ENCODE results near the gene FAM53B. TPM values are rescaled to one million over a fixed set of nuclear protein-coding genes. Genes with fewer than 3 reads are reported as not detected.

FAM53B gene
- total RNA-seq, 4 donors from 2014 or later: 63.5 to 75.5 (median 67.3) TPM

DNA sequence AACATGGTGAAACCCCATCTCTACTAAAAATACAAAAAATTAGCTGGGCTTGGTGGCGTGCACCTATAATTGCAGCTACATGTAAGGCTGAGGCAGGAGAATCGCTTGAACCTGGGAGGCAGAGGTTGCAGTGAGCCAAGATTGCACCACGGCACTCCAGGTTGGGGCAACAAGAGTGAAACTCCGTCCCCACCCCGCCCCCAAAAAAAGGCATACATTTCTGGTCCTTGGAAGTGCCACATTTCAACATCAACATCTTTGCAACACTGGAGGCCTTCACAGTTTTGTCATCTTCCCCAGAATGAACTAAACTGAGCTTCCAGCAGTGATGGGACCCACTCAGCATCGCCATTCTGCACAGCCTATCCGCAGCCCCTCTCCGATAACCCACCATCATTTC, 36.6 kb downstream of the FAM53B start:
- no peak for DNase-seq (ENCODE audit: low spot score in 2 of 2)
- TF ChIP-seq EP300 (IDR thresholded peaks at IDR 0.05) (no peak), CTCF (IDR thresholded peaks at IDR 0.05) (no peak), POLR2A (IDR thresholded peaks at IDR 0.05) (no peak), POLR2AphosphoS5 (IDR thresholded peaks at IDR 0.05) (no peak)
- Histone ChIP-seq H3K9me3 (no peaks in the 10 kb centered on the region), H3K27me3 (no peaks in the 10 kb centered on the region), H3K27ac (peak overlapping the region; percentile 25), H3K4me1 (peaks cover 84% of the 10 kb centered on the region), H3K4me3 (no peak overlapping the region), H3K36me3 (peaks cover 27% of the 10 kb centered on the region)
- 92% methylated on average over 8 of the region's 8 CpGs for WGBS

DNA sequence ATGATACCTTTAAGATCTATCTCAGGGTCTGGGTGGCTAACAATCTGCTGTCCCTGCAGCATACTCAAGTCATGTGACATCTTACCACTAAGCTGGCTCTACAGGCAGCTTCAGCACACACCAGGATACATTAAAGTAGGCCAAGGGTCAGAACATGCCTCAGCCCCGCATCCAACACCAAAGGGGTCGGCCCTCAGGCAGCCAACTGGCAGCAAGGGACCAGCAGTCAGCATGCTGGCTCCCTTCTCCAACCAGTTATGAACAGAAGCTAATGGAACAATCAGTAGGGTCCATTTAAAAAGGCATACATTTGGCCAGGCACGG, 37.1 kb downstream of the FAM53B start:
- peaks cover 89% of the 10 kb centered on the region for H3K4me1 ChIP-seq
- no peak for DNase-seq (ENCODE audit: low spot score in 2 of 2)
- H3K27me3 ChIP-seq: no peaks in the 10 kb centered on the region
- peaks cover 27% of the 10 kb centered on the region for H3K36me3 ChIP-seq
- TF ChIP-seq POLR2A (IDR thresholded peaks at IDR 0.05) (no peak), POLR2AphosphoS5 (IDR thresholded peaks at IDR 0.05) (no peak), EP300 (IDR thresholded peaks at IDR 0.05) (no peak), CTCF (IDR thresholded peaks at IDR 0.05) (no peak)
- H3K27ac ChIP-seq: peak overlapping the region; percentile 15
- H3K9me3 ChIP-seq: no peaks in the 10 kb centered on the region
- 86% methylated on average over 3 of the region's 3 CpGs for WGBS
- H3K4me3 ChIP-seq: no peak overlapping the region

- Histone ChIP-seq H3K4me3 (no peak overlapping the region), H3K9me3 (no peaks in the 10 kb centered on the region), H3K27me3 (no peaks in the 10 kb centered on the region), H3K27ac (peak overlapping the region; percentile 76), H3K36me3 (peaks cover 27% of the 10 kb centered on the region), H3K4me1 (peaks cover 94% of the 10 kb centered on the region)
- DNase-seq (ENCODE audit: low spot score in 2 of 2): no peak
- 78% methylated on average over 9 of the region's 9 CpGs for WGBS
- no peak for TF ChIP-seq POLR2A (IDR thresholded peaks at IDR 0.05)
- no peak for TF ChIP-seq EP300 (IDR thresholded peaks at IDR 0.05)
These were observed 37.6 kb downstream of the FAM53B start for GRCh38 chr10:124706462-124707143.

- H3K27ac ChIP-seq: peak overlapping the region; percentile 76
- no peak for DNase-seq (ENCODE audit: low spot score in 2 of 2)
- TF ChIP-seq EP300 (IDR thresholded peaks at IDR 0.05) (no peak), CTCF (IDR thresholded peaks at IDR 0.05) (no peak), POLR2AphosphoS5 (IDR thresholded peaks at IDR 0.05) (no peak), POLR2A (IDR thresholded peaks at IDR 0.05) (no peak)
- no peak overlapping the region for H3K4me3 ChIP-seq
- no peaks in the 10 kb centered on the region for H3K27me3 ChIP-seq
- H3K9me3 ChIP-seq: no peaks in the 10 kb centered on the region
- 79% methylated on average over 12 of the region's 12 CpGs for WGBS
- peaks cover 27% of the 10 kb centered on the region for H3K36me3 ChIP-seq
- H3K4me1 ChIP-seq: peaks cover 99% of the 10 kb centered on the region
These were observed 38.2 kb downstream of the FAM53B start for GRCh38 chr10:124705817-124706461.

- Histone ChIP-seq H3K9me3 (no peaks in the 10 kb centered on the region), H3K27me3 (no peaks in the 10 kb centered on the region), H3K36me3 (peaks cover 27% of the 10 kb centered on the region), H3K4me3 (no peak overlapping the region), H3K27ac (peak overlapping the region; percentile 76), H3K4me1 (peaks cover 99% of the 10 kb centered on the region)
- TF ChIP-seq EP300 (IDR thresholded peaks at IDR 0.05): no peak
- TF ChIP-seq POLR2AphosphoS5 (IDR thresholded peaks at IDR 0.05): no peak
- no peak for TF ChIP-seq CTCF (IDR thresholded peaks at IDR 0.05)
- TF ChIP-seq POLR2A (IDR thresholded peaks at IDR 0.05): no peak
- 75% methylated on average over 8 of the region's 9 CpGs for WGBS
- no peak for DNase-seq (ENCODE audit: low spot score in 2 of 2)
These were observed 38.8 kb downstream of the FAM53B start for GRCh38 chr10:124705381-124705740.
